ENCODE results near the gene RPTOR. TPM values are rescaled to one million over a fixed set of nuclear protein-coding genes. Genes with fewer than 3 reads are reported as not detected.

The RPTOR gene
- total RNA-seq, 1 donor = 27.9 TPM

- no peak overlapping the region for H3K27ac ChIP-seq (ENCODE audit: low read depth, low read length)
- H3K27me3 ChIP-seq (ENCODE audit: insufficient read depth, low read length) = no peaks in the 10 kb centered on the region
Measured at GRCh38 chr17:80850817-80851216, 306.2 kb downstream of the RPTOR start.

DNA sequence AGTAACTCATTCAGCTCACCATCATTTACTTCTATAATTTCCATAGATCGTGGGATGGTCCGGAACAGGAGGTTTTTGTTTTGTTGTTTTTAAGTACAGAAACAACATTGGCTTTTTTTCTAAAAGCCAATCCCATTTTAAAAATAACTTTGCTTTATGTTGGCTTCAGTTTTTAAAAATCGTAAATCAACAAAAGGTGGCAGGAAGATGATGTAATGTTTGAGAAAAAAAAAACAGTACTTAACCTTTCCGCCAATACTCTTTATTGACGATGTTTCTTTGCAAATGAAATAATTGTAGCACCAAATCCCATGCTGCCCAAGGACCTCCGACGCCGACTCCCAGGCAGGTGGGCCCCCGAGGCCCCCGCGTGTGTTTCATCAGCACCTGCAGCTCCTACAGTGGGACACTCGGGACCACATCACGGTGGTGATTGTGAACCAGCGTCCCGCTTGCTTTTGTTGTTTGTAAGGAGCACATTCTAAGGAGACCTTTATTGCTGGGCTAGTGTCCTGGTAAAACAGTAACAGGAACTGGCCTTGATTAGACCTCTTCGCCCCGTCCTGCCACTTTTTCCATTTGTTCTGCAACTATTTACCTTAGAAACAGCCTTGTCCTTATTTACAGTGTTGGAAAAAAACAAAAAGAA, 306.8 kb downstream of the RPTOR start:
- Histone ChIP-seq H3K36me3 (ENCODE audit: insufficient read depth, low read length) (peaks cover 4% of the 10 kb centered on the region), H3K79me2 (ENCODE audit: insufficient read depth, low read length) (no peaks in the 10 kb centered on the region), H3K4me2 (ENCODE audit: insufficient read depth, low read length) (no peak overlapping the region), H3K27ac (ENCODE audit: low read depth, low read length) (no peak overlapping the region), H2AFZ (ENCODE audit: low read length) (no peak overlapping the region), H3K27me3 (ENCODE audit: insufficient read depth, low read length) (no peaks in the 10 kb centered on the region), H3K9me3 (ENCODE audit: low read depth, low read length) (no peaks in the 10 kb centered on the region), H4K20me1 (ENCODE audit: insufficient read depth, low read length) (no peaks in the 10 kb centered on the region), H3K4me1 (ENCODE audit: insufficient read depth, low read length) (peaks cover 38% of the 10 kb centered on the region), H3K4me3 (ENCODE audit: insufficient read depth, low read length) (no peak overlapping the region)
- TF ChIP-seq, protein P1, sequence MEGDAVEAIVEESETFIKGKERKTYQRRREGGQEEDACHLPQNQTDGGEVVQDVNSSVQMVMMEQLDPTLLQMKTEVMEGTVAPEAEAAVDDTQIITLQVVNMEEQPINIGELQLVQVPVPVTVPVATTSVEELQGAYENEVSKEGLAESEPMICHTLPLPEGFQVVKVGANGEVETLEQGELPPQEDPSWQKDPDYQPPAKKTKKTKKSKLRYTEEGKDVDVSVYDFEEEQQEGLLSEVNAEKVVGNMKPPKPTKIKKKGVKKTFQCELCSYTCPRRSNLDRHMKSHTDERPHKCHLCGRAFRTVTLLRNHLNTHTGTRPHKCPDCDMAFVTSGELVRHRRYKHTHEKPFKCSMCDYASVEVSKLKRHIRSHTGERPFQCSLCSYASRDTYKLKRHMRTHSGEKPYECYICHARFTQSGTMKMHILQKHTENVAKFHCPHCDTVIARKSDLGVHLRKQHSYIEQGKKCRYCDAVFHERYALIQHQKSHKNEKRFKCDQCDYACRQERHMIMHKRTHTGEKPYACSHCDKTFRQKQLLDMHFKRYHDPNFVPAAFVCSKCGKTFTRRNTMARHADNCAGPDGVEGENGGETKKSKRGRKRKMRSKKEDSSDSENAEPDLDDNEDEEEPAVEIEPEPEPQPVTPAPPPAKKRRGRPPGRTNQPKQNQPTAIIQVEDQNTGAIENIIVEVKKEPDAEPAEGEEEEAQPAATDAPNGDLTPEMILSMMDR (IDR thresholded peaks at IDR 0.05; ENCODE audit: extremely low read depth, low read depth, low read length) = no peak
- DNase-seq (ENCODE audit: insufficient read length, low spot score, missing footprints) = peak; percentile 56

More at GRCh38 chr17:80850817-80851216, 306.2 kb downstream of the RPTOR start:
- Histone ChIP-seq H3K4me2 (ENCODE audit: insufficient read depth, low read length) (no peak overlapping the region), H3K9me3 (ENCODE audit: low read depth, low read length) (no peaks in the 10 kb centered on the region), H3K4me3 (ENCODE audit: insufficient read depth, low read length) (no peak overlapping the region), H2AFZ (ENCODE audit: low read length) (no peak overlapping the region), H3K36me3 (ENCODE audit: insufficient read depth, low read length) (peaks cover 4% of the 10 kb centered on the region), H3K79me2 (ENCODE audit: insufficient read depth, low read length) (no peaks in the 10 kb centered on the region), H3K4me1 (ENCODE audit: insufficient read depth, low read length) (peaks cover 32% of the 10 kb centered on the region), H4K20me1 (ENCODE audit: insufficient read depth, low read length) (no peaks in the 10 kb centered on the region)
- peak; percentile 87 for DNase-seq (ENCODE audit: insufficient read length, low spot score, missing footprints)
- TF ChIP-seq, protein P1 (IDR thresholded peaks at IDR 0.05; ENCODE audit: extremely low read depth, low read depth, low read length) = no peak

- no peak for DNase-seq (ENCODE audit: insufficient read length, low spot score, missing footprints)
- Histone ChIP-seq H3K4me1 (ENCODE audit: insufficient read depth, low read length) (peaks cover 48% of the 10 kb centered on the region), H3K27me3 (ENCODE audit: insufficient read depth, low read length) (no peaks in the 10 kb centered on the region), H3K9me3 (ENCODE audit: low read depth, low read length) (no peaks in the 10 kb centered on the region), H3K79me2 (ENCODE audit: insufficient read depth, low read length) (no peaks in the 10 kb centered on the region), H3K4me2 (ENCODE audit: insufficient read depth, low read length) (no peak overlapping the region), H3K36me3 (ENCODE audit: insufficient read depth, low read length) (peaks cover 4% of the 10 kb centered on the region), H3K27ac (ENCODE audit: low read depth, low read length) (peak overlapping the region; percentile 87), H3K4me3 (ENCODE audit: insufficient read depth, low read length) (no peak overlapping the region), H2AFZ (ENCODE audit: low read length) (no peak overlapping the region), H4K20me1 (ENCODE audit: insufficient read depth, low read length) (no peaks in the 10 kb centered on the region)
- TF ChIP-seq, protein P1 (IDR thresholded peaks at IDR 0.05; ENCODE audit: extremely low read depth, low read depth, low read length) = no peak
Measured at GRCh38 chr17:80852476-80853015, 307.9 kb downstream of the RPTOR start.

- Histone ChIP-seq H3K4me3 (ENCODE audit: insufficient read depth, low read length) (peak overlapping the region; percentile 12), H3K27ac (ENCODE audit: low read depth, low read length) (peak overlapping the region; percentile 87), H3K9me3 (ENCODE audit: low read depth, low read length) (no peaks in the 10 kb centered on the region), H3K27me3 (ENCODE audit: insufficient read depth, low read length) (no peaks in the 10 kb centered on the region), H2AFZ (ENCODE audit: low read length) (no peak overlapping the region), H3K4me1 (ENCODE audit: insufficient read depth, low read length) (peaks cover 48% of the 10 kb centered on the region), H3K79me2 (ENCODE audit: insufficient read depth, low read length) (no peaks in the 10 kb centered on the region), H3K4me2 (ENCODE audit: insufficient read depth, low read length) (no peak overlapping the region), H3K36me3 (ENCODE audit: insufficient read depth, low read length) (peaks cover 2% of the 10 kb centered on the region), H4K20me1 (ENCODE audit: insufficient read depth, low read length) (no peaks in the 10 kb centered on the region)
- TF ChIP-seq, protein P1 (IDR thresholded peaks at IDR 0.05; ENCODE audit: extremely low read depth, low read depth, low read length) = no peak
- DNase-seq (ENCODE audit: insufficient read length, low spot score, missing footprints) = no peak
Measured at GRCh38 chr17:80853076-80853475, 308.4 kb downstream of the RPTOR start.
